ENCODE measurements around the gene NLRC5.

DNA sequence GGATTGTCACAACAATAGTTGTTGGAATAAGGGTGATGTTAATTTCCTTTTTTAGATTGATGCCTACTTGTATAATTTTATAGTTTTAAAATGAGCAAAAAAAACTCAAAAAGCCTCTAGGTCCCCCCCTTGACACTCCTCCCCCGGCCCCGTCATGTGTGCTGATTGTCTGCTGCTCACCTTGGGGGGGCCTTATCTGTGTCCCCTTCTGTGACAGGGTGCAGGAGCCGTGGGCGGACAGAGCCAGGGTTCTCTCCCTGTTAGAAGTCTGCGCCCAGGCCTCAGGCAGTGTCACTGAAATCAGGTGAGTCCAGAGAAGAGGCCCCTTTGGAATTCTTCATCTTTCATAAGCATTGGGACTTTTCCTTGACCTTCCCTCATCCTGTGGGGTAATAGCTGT is 75.6 kb downstream of the NLRC5 start:
- no peak for TF ChIP-seq POLR2AphosphoS5 (IDR thresholded peaks at IDR 0.05; ENCODE audit: low read depth, low read length)
- TF ChIP-seq, protein P1, sequence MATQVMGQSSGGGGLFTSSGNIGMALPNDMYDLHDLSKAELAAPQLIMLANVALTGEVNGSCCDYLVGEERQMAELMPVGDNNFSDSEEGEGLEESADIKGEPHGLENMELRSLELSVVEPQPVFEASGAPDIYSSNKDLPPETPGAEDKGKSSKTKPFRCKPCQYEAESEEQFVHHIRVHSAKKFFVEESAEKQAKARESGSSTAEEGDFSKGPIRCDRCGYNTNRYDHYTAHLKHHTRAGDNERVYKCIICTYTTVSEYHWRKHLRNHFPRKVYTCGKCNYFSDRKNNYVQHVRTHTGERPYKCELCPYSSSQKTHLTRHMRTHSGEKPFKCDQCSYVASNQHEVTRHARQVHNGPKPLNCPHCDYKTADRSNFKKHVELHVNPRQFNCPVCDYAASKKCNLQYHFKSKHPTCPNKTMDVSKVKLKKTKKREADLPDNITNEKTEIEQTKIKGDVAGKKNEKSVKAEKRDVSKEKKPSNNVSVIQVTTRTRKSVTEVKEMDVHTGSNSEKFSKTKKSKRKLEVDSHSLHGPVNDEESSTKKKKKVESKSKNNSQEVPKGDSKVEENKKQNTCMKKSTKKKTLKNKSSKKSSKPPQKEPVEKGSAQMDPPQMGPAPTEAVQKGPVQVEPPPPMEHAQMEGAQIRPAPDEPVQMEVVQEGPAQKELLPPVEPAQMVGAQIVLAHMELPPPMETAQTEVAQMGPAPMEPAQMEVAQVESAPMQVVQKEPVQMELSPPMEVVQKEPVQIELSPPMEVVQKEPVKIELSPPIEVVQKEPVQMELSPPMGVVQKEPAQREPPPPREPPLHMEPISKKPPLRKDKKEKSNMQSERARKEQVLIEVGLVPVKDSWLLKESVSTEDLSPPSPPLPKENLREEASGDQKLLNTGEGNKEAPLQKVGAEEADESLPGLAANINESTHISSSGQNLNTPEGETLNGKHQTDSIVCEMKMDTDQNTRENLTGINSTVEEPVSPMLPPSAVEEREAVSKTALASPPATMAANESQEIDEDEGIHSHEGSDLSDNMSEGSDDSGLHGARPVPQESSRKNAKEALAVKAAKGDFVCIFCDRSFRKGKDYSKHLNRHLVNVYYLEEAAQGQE (IDR thresholded peaks at IDR 0.05; ENCODE audit: insufficient read depth in 1 of 2, low read depth in 2 of 2, low read length in 2 of 2) = no peak
